Stimulated activated CD8-positive, alpha-beta memory T cell treated with anti-CD3 and anti-CD28 coated beads, Interleukin-7, amount 100 ng/mL, for 48 hours (primary cell): Measurements from ENCODE around the gene ARRDC2.
"Not testable (repeated sequence)": the region's sequence is repeated elsewhere in the genome, so short reads cannot be mapped to it uniquely, and the experiment has no call there.

ENCODE experiments used
- DNase-seq, 2 donors: peaks; one replicate each; pipeline ENCODE4 v3.0.0-alpha.2; 2020; ENCODE audit warnings: low read depth in 1 of 2; ENCODE audit errors: extremely low read depth in 1 of 2

Gene ARRDC2

DNA sequence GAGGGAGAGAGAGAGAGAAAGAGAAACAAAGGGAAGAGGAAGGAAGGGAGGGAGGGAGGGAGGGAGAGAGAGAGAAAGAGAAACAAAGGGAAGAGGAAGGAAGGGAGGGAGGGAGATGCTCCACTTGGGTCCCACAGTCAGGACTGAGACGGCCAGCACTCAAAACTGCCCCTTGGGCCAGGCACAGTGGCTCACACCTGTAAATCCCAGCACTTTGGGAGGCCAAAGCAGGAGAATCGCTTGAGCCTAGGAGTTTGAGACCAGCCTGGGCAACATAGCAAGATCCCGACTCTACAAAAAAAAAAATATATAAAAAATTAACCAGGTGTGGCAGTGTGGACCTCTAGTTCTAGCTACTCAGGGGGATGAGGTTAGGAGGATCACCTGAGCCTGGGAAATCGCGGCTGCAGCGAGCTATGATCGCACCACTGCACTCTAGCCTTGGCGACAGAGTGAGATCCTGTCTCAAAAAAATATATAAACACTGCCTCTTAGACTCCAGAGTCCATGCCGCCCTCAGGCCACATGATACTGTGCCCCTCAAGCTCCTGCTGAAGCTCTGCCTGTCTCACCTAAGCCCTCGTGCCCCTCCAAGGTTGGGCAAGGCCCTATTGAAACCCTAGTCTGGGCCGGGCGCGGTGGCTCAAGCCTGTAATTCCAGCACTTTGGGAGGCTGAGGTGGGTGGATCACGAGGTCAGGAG lies 8.4 kb downstream of the ARRDC2 start:
- DNase-seq: no peak

DNA sequence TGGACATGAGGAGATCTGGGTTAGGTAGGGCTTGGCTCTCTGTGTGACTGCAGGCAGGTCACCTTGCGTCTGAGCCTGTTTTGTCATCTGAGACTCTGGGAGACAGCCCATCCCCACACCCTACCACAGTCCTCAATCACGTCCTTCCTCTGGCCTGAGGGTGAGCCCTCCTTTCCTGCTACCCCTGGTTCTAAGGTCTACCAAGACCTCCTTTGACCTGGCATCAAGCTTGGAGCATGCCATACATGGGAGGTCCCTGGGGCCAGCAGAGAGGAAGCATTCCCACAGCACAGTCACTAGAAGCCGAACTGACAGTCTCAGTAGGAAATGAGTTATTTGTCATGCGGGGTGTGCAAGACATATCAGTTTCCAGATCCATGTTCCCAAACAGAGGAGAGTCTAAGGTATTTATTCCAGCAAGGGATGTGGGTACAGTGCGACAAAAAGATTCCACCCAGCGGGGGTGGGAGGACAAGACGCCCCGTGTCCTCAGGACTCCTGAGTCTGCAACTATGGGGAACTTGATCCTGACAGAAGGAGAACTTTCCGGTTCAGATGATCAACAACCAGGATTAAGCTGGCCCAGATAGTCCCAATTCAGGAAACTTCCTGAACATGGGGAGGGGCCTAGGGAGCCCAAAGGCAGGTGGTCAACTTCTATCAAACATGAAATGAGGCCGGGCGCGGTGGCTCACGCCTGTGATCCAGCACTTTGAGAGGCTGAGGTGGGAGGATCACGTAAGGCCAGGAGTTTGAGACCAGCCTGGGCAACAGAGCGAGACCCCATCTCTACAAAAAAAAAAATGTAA lies 9.5 kb downstream of the ARRDC2 start:
- no peak for DNase-seq

DNA sequence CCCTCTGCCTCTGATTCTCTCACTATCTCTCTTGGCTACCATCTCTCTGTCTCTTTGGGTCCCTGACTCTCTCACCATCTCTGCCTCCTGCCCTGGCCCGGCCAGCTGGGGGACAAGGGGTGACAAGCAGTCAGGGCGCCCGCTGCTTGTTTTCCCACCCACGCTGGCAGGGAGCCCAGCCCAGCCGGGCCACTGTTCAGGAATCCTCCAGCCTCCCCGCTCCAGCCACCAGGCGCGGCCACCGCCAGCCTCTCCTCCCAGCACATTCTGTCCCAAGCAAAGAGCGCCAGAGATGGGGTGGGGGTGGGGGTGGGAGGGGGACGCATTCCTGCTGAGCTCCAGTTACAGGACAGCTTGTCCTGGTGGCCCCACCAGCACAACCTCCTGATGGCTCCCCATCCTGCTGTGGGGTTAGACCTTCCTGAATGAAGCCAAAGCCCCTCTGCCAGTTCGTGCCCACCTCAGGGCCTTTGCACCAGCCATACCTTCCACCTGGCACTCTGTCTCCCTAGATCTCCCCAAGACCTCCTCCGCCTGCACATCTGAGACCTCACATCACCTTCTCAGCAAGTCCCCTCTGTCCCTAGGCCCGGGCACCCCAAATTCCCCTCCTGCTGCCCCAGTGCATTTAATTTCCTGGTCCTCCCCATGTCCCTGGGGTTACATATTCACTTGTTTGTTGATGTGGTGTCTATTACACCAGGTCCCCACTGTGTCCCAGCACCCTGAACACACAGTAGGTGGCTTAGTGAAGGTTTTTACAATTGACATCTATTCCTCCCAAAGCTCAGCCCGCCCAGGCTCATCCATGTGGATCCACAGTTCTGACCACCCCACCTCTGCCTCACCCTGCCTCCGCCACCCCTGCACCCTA lies 12.5 kb downstream of the ARRDC2 start:
- no peak for DNase-seq

DNA sequence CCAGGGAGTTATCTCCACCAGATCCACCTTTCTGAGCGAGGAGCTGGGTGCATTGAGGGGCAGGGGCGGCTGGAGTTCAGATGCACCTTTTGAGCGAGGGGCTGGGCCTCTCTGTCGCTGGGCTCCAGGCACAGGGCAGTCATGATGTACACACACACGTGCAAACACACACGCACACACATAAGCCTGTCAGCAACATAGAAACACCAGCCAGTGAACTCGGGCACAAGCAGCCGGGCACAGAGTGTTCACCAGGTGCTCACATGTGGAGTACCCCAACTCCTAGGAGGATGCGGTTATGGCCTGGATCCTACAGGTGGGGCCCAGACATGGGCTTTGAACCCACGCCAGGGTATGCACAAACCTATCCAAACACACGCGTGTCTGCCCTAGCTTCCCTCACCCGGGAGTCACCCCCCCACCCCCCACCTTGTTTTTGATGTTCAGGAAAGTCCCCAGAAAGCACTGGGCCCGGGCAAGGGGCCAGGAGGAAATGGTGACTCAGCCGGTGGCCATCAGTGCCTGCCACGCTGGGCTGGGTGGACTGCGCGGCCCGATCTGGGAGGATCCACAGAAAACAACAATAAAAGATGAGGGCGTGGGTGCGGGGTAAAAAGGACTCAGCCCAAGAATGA lies 13.3 kb downstream of the ARRDC2 start:
- no peak for DNase-seq

DNA sequence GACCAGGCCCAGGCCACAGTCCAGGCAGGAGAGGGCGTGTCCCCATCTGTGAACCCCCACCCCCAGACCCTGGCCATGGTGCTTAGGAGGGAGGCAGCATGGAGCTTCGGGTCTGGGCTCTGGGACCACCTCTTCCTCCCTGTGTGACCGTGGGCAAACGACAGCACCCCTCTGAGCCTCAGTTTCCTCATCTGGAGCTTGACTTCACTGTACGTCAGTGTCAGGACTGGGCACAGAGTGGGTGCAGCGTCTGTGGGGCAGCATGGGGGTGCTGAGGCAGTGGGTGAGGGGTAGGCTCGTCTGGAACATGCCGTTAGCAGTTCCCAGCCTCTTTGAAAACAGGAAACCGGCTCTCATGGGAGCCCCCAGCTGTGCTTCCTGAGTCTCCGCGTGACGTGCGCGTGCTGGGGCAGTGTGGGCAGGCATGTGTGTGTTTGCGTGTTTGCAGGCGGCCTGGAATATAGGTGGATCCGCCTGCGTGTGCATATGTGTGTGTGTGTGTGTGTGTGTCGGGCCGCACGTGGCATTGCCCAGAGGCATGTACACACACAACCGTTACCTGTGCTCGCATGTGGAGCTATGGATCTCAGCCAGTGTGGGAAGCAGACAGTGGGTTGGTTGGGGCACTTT lies 15.8 kb downstream of the ARRDC2 start:
- no peak for DNase-seq

DNA sequence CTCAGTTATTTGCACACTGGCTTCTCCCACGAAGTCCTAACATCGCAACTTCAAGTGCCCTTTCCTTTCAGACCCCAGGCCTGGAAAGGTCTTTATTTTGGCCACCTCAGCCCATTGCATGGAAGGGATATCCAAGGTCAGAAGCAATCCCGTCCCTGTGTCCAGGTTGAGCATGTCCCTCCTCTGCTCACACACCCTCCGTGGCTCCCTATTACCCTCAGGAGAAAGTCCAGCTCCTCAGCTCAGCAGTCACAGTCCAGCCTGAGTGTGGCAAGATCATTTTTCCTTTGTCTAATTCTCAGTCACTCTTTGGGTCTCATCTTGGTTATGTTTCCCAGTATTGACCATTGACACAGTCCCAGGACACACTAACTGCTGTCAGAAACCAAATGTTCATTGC lies 19.2 kb downstream of the ARRDC2 start:
- DNase-seq: no peak

DNA sequence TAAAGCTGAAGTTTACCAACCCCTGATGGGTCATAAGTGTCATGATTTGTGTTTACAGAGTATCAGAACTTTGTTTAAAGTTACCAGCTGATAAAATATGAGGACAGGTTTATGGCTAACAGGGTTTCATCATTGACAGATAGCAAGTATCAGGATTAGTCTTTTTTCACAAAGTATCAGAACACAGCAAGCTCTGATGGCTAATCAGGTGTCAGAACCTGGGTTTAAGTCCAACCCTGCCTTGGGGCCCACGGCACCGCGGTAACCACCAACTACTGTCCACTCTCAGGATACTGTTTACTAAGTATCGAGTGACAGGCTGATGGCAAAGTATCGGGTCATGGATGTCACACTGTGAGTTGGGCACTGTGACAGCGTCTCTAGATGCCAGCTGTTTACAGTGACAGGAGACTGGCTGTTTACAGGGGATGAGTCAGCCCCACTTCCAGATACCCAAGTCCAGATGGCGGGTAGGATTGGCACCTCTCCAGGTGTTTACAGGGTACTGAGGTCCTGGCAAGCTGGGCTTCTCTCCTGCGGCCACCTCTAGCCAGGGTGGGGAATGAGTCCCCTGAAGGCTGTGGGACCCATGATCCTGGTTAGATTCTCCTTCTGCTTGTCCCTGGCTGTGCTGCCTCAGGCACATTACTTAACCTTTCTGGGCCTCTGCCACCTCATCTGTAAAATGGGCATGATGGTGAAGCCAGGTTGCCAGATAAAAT lies 21.8 kb downstream of the ARRDC2 start:
- no peak for DNase-seq

DNA sequence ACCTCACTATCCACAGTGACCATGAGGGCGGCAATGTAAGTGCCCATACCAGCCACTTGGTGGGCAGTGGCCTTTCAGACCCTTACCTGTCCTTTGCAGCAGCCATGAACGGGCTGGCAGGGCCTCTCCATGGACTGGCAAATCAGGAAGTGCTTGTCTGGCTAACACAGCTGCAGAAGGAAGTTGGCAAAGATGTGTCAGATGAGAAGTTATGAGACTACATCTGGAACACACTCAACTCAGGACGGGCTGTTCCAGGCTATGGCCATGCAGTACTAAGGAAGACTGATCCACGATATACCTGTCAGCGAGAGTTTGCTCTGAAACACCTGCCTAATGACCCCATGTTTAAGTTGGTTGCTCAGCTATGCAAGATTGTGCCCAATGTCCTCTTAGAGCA lies 23.4 kb downstream of the ARRDC2 start:
- not testable (repeated sequence) for DNase-seq

DNA sequence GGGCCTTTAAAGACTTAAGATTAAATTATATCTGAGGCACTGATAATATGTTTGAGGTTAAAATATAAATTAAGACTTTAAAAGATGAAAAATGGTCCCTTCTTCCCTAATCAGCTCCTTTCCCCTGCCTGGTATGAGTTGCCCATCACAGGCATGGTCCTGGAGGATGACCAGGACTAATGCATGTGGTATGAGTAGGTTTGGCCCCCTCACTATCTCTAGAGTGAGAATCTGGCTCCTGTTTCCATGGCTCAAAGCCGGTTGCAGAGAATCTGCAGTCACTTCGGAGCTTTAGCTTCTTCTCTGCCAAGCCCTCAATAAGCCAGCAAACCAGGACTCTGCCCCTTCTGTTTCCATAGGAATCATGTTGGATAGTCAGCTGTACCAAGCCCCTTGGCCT lies 24.1 kb downstream of the ARRDC2 start:
- not testable (repeated sequence) for DNase-seq

DNA sequence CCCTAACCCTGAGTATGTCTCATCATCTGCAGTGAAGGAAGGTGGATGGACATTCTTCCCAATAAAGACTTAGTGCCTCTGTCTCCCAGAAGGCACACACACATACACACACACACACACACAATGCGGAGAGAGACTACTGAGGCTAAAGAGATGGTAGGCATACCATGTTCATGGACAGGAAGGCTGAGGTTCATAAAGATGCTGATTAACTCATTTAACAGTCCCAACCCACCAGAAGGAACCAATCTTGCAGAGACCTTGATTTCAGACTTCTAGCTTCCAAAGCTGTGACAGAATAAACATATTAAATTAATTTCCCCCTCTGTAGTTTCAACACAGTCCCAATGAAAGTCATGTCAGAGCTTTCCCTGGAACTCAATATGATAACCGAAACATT lies 33.1 kb downstream of the ARRDC2 start:
- no peak for DNase-seq

DNA sequence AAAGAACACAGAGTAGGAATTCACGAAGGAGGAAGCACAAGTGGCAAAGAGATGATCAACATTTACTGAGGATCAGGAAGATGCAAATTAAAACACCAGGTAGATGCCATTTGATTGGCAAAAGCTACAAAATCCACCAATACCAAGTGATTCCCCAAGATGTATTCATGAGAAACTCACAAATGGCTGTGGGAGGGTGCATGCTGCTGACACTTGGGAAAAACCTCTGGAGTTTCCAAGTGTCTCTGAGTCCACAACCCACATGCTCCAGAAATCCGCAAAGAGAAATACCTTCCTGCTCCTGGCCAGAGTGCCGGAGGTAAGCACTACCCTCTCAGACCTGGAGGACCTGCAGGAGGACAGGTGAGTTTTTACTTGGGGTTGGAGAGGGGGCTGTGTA lies 35.7 kb downstream of the ARRDC2 start:
- no peak for DNase-seq

DNA sequence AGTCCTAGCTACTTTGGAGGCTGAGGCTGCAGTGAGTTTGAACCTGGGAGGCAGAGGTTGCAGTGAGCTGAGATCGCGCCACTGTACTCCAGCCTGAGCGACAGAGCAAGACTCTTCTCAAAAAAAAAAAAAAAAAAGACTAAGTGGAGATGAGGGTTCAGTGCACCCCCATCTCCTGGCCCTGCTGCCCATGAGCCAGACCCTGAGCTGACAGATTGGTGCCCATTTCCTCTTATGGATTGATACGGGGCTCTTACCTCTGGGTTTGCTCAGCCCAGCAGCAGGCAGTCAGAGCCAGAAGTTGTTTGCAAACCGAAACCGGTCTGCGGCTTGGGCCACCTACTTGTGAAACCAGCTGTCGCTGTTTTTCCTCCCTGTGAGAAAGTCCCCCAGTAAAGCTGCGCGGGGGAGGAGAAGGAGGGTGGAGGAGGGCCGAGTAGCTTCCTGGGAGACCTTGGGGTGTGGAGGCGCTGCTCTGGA lies 36.9 kb downstream of the ARRDC2 start:
- peak; percentile 76 to 93 for DNase-seq

DNA sequence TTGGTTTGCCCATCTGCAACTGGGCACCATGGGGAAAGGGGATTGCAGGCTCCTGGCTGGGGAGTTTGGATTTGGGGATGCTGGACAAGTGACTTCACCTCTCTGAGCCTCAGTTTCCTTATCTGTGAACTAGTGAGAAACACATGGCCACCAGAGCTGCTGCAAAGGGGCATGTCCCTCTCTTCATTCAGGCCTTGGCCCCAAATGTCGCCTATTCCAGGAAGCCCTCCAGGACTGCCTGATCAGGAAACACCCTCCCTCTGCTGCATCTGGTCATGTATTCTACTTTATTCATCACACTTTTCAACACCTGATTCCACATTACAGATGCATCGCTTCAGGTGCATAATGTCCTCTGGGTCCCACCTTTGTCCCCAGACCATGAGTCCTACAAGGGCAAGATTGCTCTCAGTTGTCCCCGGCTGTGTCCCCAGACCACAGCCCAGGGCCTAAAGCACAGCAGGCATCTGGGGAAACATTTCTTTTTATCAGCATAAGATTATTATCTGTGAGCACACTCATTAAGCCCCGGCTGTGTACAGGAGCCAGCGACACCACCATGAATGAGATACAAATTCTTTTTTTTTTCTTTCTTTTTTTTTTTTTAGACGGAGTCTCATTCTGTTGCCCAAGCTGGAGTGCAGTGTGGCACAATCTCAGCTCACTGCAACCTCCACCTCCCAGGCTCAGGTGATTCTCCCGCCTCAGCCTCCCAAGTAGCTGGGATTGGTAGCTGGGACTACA lies 37.5 kb downstream of the ARRDC2 start:
- no peak for DNase-seq

DNA sequence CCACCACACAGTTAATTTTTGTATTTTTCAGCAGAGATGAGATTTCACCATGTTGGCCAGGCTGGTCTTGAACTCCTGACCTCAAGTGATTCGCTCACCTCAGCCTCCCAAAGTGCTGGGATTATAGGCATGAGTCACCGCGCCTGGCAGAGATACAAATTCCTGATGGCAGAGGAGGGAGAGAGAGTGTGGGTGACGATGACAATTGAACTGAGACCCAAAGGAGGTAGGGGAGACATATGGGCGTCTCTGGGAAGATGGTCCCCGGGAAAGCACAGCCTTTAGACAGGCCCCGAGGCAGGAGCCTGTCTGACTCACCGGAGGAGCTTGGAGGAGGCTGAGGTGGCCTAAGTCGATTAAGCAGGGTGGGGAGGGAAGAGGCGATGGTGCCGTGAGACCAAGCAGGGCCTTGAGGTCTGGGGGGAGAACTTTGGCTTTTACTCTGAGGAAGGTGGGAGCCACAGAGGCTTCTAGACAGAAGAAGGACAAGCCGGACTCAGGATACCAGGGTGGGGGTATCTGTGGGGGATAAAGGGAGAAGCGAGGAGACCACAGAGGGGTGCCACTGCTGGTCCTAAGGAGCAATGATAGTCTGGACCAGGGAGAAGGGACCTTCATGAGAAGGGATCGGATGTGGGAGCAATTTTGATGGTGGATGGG lies 38.2 kb downstream of the ARRDC2 start:
- DNase-seq: no peak

DNA sequence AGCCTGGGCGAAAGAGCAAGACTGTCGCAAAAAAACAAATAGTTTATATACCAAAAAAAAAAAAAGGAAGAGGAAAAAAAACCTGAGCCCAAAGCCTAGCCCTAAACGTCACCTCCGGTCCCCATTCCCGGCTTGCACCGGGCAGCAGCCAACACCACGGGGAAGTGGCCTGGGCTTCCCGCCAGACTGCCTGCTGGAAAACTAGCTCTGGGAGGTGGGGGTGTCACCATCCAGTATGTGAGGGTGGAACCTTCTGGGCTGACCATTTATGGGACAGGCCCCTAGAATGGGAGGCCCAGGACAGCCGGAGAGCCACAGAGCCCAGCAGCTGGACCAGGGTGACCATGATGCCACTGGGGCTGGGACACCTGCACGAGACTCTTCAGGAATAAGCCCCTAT lies 41.4 kb downstream of the ARRDC2 start:
- no peak for DNase-seq

DNA sequence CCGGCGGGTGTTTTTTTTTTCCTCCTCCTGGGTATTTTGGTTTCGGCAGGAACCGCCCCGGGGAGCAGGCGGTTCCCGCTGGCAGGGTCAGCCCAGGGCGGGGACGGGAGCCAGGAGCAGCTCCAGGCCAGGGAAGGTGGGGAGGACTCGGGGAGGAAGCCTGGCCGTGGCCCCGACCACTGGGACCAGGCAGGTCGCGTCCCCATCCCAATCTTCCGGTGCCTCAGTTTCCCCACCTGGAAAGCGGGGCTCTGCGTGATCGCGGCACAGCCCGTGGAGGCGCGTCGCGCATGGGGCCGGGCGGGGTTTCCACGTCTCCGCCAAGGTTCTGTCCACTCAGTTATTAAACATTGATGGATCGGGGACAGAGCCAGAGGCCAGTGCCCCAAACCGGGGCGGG lies 43.9 kb downstream of the ARRDC2 start:
- DNase-seq: no peak

DNA sequence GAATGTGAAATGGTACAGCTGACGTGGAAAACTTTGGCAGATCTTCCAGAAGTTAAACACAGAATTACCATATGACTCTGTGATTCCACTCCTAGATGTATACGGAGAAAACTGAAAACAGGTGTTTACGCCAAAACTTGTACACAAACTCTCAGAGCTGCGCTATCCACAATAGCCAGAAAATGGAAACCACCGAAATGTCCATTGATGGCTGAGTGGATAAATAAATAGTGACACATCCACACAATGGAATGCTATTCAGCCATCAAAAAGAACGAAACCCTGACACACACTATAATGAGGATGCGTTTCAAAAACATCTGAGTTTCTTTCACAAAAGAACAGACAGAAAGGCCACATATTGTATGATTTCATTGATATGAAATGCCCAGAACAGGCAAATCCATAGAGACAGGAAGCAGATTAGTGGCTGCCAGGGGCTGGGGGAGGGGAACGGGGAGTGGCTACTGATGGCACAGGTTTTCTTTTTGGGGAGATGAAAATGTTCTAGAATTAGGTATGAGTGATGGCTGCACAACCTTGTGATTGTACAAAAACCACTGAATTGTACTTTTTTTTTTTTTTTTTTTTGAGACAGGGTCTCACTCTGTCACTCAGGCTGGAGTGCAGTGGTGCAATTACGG lies 45.7 kb downstream of the ARRDC2 start:
- no peak for DNase-seq

DNA sequence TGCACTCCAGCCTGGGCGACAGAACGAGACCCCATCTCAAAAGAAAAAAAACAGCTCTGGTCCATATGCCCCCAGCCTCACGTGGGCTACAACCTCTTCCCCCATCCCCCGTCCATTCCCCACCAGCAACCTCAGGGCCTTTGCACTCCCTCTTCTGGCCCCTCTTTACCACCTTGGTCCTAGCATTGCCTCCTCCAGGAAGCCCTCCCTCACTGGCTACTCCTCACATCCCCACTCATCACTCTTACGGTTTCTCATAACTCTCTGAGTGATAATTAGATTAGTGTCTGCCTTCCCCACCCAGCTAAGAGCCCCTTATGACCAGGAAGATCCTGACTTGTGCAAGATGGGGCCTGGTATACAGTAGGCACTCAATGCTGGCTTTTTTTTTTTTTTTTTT lies 48.0 kb downstream of the ARRDC2 start:
- DNase-seq: no peak
